NCI-H526 treated with DMSO at 0.1 percent for 48 hours (cell line): ENCODE data around the gene ALS2.
"Not testable (repeated sequence)": the region's sequence is repeated elsewhere in the genome, so short reads cannot be mapped to it uniquely, and the experiment has no call there.

Experiments
- DNase-seq: peaks from one replicate; lab custom pipeline; 2025; lab: John Stamatoyannopoulos, UW

The ALS2 gene

DNA sequence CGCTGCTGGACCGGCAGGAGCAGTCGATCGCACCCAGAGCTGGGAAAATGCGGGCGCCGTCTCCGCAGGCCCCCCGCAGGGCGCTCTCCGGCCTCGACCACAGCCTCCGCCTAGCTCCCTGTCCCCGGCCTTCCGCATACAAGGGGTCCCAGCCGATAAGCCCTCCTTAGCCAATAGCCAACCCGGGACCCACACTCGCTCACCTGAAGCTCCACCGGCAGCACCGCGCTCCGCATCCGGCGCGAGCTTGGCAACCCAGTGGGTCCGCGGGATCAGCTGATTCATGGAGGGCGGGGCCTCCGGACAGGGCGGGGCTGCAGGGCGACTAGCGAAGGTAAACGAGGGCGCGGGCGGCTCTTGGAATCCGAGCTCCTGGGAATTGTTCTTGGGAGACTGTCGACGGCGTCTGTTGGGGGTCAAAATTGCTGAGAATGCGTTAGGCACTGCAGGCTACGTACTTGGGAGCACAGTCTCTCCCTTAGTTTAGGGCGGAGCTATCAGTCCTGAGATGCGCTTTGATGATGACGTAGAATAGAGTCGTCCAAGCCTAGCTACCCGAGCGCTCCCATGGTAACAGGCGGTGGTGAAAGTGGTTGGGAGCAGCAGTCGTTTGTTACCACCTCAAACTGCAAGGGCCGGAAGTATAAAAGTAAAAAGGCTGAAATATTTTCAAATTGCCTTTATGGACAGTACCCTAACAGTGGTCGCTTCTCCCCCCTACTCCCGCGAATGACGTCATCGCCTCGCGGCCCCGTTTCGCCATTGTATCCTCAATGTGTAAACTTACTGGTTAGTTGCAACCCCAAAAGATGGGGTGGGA is at the start of gene ALS2:
Gene ALS2 (minus strand): TSS at position 260 of the 820 bp plus-strand sequence. CDS start 12,048 bp downstream, outside the sequence.
- DNase-seq, result peak; percentile 97

DNA sequence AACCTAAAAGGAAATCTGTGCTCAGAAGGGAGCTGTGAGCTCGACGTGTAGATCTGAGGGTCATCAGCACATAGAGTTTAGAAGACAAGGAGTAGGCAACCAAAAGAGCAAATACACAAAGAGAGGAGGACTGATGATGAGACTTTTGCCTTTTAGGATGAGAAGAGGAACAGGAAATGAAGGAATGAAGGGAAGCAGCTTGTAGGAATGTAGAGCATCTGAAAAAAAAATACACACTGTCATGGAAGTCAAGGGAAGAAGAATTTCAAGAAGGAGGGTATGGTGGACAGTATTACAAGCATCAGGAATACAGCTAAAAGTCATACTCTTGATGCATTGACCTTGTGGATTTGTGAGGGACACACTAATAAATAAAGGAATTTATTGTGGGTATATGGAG is 47.5 kb upstream of the ALS2 start:
- no peak for DNase-seq

DNA sequence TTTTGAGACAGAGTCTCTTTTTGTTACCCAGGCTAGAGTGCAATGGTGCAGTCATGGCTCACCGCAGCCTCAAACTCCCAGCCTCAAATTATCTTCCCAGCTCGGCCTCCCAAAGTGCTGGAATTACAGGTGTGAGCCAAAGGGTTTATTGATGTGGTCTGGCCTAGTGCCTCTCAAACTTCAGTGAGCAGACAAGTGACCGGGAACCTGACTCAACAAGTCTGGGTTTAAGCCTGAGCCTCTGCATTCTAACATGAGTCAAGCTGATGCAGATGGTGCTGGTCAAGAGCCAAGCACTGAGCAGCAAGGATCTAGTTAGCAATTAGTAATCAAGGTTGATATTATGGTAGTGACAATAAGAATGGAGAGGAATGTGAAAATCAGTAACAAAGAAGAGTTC is 46.9 kb upstream of the ALS2 start:
- no peak for DNase-seq

DNA sequence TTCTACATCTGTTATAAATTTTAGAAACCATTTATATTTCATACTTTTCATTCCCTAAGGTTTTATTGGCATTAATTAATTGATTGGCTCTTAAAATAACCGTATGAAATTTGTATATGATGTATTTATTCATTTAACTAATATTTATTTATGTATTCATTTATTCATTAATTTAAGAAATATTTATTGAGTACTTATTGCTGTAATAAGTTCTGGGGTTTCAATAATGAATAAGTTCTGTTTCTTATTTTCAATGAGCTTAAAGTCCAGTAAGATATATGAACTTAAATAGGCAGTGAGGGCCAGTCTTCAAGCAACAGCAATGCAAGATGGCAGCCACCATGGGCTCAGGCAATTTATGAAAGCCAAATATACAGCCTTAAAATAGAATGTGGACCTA is 43.5 kb upstream of the ALS2 start:
- no peak for DNase-seq

DNA sequence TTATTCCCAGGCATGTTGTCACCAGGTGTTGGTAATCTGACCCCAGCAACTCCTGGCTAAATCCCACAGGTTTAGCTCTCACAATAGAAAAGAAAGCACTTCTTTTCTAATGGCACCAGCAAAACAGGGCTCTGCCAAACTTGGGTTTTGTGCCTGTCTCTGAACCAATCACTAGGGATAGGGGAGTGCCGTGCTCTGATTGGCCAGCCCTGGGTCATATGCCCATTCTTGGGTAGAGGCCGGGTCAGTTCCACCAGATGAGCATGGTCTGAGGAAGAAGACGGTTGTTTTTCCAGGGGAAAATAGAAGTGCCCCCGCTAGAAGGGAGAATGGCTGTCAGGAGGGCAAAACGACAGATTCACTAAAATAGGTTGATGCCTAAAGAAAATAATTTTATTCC is 40.3 kb upstream of the ALS2 start:
- no peak for DNase-seq

DNA sequence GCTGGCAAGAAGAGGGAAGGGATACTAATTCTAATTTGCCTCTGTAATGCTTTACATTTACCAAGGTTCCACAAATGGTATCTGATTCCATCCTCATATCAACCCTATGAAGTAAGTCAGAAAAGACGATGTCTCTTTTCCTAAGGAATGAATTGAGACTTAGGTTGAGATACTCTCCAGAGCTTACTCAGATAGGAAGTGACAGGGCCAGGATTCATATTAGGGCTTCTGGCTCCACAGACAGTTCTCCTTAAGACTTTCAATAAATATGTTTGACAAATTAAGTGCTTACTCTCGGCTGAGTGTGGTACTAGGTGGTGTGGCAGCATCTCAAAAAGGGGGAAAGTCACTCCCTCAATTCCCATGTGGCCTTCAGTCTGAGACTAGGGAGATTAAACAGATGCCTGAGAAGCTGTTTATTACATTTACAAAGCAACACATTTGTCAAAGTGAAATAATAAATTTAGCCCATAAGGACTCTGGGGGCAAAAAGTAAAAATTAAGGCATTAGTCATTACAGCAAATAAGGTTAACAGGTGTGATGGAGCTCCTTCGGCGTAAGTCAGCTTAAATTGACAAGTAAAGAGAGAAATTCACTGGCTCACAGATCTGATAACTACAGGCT is 39.8 kb upstream of the ALS2 start:
- no peak for DNase-seq

DNA sequence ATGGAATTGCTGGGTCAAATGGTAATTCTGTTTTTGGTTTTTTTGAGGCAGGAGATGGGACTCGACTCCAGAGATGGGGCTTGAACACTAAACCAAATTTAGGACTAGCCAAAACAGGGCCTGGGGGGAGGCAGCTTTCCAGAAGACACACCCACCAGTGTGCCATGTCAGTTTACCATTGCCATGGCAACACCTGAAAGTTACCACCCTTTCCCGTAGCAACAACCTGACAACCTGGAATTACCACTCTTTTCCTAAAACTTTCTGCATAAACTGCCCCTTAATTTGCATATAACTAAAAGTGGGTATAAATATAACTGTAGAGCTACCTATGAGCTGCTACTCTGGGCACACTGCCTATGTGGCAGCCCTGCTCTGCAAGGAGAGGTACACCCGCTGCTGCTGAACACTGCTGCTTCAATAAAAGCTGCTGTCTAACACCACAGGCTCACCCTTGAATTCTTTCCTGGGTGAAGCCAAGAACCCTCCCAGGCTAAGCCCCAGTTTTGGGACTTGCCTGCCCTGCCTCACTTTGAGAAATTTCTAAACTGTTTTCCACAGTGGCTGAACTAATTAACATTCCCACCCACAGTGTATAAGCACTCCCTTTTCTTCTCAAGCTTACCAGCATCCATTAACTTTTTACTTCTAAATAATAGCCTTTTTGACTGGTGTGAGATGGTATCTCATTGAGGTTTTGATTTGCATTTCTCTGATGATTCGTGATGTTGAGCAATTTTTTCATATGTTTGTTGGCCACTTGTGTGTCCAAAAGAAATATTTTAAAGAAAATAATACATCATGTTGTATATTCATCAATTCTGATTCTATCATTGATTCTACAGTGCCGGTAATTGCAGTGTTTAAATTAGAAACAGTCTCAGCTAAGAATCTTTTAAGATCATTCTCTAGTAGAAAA is 36.2 kb upstream of the ALS2 start:
- DNase-seq, result no peak

DNA sequence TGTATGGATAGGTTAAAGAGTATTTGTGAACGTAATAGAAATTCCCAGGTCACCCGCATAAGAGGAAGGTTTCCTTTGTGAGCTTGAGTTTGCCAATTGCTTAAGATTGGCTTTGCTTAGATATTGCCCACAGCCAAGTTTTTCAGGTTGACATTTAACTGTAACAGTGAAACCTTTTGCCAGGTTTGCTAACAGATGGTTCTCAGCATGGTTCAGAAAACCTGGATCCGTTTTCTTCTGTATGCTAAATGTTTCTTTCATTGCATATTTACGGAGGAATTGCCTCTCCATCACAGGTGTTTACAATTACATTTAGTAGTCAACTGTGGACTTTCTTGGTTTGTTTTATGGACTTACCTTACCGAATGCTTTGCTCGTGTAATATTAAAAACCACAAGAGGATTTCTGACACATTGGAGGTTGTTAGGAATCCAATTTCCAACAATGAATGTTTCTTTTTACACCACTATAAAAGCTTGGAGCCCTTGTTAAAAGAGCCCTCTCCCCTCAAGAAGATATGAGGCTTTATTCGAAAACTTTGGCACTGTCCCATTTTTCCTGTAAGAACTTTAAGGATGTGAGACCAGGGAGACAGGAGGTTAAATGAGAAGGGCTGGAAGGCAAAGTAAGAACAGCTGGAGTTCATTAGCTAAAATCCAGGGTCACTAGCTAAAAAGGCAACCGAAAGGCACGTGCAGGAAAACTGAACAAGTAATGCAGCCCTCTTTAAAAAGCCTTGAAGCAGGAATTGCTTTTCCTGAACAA is 33.4 kb upstream of the ALS2 start:
- DNase-seq, result no peak

DNA sequence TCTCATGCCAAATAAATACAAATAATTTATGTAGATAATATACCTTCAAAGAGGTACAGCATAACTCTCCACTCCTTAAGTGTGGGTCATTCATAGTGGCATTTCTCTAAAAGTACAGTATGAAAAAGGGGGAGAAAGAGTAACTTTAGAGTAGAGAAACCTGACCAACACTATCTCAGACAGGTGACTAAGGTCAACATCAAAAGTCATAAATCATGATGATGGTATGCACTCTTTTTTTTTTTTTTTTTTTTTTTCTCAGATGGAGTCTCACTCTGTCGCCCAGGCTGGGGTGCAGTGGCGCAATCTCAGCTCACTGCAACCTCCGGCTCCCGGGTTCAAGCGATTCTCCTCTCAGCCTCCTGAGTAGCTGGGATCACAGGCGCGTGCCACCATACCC is 29.9 kb upstream of the ALS2 start:
- DNase-seq, result not testable (repeated sequence)

DNA sequence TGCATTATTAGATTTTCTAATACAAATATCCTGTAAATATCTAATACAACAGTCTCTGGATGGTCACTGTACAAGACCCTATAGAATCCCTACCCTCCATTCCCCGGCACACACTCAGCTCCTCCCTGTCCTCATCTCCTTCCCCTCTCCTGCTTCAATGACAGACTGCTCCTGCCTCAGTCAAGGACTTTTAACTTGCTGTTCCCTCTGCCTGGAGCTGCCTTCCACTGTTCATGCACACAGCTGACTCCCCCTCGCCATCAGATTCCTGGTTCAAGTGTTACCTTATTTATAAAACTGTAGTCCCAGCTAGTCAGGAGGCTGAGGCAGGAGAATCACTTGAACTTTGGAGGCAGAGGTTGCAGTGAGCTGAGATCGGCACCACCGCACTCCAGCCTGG is 28.9 kb upstream of the ALS2 start:
- DNase-seq, result no peak

DNA sequence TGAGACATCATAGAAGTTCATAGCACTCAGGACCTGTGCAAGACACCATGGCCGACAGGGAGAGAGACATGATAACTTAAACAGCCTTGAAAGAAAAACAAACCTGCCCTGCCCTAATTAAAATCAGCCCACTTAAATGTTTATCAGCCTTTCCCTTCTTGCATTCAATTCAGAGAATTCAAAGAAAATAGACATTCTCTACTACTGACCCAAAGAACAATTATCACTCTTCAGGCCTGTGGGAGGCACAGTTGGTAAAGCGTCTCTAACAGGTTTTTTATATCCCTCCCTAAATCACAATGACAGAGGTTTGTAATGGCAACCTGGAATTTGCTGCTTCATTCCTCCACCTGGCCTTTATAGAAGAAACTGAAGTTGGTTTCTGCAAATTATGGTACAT is 27.3 kb upstream of the ALS2 start:
- DNase-seq, result no peak

DNA sequence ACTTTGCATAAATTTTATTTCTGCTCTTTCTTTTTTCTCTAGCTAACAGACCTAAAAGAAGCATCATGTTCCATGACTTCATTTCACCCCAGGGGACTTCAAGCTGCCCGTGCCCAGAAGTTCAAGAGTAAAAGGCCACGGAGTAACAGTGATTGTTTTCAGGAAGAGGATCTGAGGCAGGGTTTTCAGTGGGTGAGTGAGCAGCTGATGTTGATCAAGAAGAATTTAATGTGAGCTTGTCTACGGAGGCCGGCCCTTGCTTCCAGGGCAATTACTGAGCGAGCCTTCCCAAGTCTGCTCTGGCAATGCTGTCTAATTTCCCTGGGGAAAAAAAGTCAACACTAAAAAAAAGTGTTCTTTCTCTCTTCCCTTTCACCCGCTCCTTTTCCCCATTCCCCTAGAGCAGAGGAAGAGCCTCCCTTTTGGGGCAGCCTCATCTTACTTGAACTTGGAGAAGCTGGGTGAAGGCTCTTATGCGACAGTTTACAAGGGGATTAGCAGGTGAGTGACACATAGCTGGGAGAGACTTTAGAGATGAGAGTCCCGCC is 26.8 kb upstream of the ALS2 start:
- DNase-seq, result no peak

DNA sequence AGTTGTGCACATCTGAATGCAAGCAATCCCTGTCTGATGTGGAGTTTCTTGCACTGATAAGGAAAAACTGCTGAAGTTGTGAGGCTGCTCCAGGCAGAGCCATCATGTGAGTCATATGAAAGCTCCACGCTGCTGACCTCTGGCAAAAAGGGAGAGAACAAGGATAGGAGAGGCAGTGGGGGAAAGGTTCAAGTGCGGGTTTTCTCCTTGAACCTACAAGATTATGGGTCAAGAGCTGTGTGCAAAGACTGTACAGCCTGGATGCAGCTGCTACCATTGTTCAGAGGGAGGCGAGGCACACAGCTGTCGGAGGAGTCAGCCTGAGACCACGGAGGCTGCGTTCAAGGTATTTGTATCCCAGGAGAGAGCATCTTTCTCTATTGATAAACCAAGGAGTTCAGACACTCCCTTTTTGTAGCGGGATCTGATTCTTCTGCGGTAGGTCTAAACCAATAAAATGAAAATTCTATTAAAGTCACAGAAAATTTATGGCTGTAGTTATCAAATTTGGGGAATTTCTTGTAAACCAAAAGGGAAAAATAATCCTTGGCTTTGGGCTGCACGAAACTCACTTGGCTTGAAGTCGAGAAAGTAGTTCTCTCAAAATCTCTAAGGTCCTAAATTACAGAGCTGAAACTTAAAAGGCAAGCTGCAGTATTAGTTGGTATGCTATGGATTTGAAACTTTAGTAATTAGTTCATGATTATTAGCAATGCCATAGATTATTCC is 25.9 kb upstream of the ALS2 start, which contains the start of gene CDK15:
Gene CDK15 (plus strand): TSS at position 96 of the 729 bp plus-strand sequence. CDS start 128 bp downstream, at position 224.
- DNase-seq, result no peak

DNA sequence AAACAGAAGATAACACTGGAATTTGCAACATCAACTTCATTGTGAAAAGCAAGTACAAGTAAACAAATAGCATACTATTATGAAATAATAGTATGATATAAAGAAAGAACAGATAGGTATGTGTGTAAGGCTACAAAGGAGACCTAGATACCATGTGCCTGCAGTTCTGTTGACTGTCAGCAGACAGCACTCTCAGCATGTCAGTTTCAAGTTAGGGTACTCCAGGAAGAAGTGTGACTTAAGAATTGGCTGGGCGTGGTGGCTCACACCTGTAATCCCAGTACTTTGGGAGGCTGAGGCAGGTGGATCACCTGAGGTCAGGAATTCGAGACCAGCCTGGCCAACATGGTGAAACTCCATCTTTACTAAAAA is 18.2 kb upstream of the ALS2 start:
- DNase-seq, result not testable (repeated sequence)

DNA sequence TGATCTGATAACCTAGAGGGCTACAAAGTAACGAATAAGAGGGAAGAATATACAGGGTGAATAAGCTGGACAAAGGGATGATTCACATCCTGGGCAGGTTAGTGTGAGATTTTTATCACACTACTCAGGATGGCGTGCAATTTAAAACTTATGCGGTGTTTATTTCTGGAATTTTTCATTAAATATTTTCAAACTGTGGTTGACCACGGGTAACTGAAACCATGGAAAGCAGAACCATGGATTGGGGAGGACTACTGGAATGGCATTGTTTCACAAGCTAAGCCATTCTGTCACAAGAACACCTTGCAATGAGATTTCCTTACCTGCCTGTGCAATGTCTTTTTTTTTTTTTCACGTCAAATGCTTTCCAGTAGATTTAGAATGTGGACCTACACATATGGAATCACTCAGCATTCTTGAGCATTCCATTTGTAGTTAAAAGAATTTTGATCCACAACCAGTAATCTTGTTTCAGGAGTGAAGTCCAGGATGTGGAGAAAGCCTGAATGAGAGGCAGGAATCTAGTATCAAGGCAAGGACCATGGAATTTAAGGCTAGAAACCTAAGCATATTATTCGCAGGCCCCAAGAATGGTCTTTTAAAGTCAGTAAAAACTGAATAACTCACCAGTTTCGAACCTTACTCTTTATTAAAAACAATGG is 17.6 kb upstream of the ALS2 start:
- DNase-seq, result no peak

DNA sequence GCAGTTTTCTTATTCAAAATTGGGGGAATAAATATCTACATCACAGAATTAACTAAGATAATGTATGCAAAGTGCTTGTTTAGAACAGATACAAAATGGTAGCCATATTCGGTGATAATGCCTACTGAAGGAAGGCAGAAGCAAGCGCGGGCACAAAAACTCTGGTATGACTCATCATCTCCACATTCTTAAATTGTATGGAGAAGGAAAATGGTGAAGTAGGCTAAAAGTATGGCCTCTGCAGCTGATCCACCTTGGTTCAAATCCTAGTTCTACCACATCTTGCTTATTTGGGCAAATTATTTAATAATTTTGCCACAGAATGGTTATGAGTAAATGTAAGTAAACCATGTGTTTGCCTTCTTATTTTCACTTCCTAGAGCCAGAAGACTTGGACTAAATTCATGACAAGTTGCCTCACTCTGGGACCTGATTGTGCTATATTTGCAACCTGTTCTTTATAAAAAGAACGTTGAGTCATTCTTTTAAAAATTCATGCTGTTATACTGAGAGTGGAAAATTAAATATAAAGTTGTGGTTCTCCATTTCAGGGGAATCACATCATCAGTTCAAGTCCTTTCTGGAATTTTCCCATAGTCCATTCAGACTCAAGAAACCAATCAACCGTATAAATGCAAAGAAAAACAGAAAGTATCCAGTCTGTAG is 16.6 kb upstream of the ALS2 start:
- DNase-seq, result no peak

DNA sequence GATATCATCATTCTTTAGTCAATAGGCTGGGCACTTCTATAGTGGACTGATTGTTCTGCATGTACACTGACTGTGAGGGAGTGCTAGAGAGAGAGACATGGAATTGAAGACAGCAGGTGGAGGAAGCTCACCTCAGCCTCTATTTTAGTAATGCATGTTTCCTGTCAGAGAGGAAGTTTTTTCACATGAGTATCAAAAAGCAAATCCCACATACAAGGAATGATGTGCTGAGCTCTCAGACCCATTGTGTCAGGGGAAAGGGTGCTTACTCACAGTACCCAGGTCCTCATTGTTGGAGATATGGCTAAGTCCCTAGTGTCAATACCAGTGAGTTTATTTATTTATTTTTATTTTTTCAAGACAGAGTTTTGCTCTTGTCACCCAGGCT is 15.7 kb upstream of the ALS2 start:
- DNase-seq, result no peak

DNA sequence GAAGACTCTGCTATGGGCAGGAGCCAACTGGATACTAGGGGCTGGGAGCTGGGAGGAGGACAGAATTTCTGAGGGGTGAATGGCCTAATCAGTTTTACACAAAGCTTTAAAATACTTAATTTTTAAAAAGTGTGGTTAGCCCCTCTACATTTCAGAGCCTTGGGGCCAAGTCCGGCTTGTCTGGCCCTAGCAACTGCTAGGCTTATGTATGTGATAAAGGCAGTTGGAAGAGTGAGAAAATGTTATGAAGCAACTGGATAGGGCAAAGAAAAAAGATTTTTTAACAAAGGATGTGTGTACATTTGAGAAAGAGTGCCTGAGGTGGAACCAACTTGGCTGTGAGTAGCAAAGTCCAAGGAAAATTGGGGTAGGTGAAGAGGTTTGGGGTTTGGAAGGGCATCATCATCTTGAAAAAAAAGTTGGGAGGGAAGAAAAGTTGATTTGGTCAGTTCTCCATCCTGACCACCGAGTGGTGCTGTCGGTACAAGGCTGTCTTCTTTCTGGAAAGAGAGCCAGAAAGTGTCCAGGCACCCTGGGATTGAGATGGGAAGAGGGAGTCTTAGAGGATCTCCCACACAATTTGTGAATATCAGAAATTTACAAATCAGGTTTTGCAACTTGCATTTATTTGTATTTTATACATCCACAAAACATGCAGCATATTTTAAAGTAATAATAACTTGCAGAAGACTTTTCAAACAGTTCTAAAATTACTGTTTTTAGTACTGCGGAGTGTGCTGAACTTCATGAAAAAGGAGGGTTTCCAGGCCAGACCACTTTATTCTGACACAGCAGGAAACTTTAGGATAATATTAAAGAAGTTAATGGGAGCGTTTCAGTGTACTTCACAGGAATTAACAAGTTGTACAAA is 15.1 kb upstream of the ALS2 start:
- DNase-seq, result peak; percentile 15

DNA sequence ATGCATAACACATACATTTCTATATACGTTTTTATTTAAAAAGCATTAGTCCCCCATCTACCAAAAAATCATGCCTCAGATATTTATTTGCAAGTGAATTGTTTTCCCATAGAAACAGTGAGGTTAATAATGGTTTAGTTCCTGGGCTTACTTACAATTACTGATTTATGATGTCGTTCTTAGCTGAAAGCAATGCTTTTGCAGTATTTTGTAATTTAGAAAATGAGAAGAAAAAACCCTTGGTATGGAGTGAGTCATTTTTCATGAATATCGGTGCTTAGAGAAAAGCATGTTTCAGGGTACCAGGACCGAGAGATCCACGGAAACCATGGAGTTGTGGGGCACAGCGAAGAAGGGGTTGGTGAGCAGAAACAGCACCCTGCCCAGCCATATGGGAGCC is 13.6 kb upstream of the ALS2 start:
- DNase-seq, result no peak
